Subcutaneous adipose tissue (tissue), 4 donors: ENCODE data around the gene CUL1. TPM values are rescaled to one million over a fixed set of nuclear protein-coding genes. Genes with fewer than 3 reads are reported as not detected.

Experiments
- total RNA-seq, 4 donors: library from RNA; depleted of rRNA; stranded (reverse); fragments of >200 nt; gene quantifications; one replicate each; pipeline ENCODE4 v1.1.0, GENCODE V29; 2016
- TF ChIP-seq, protein P1 (sequence below): fragments of 450-650 bp; IDR thresholded peaks from one replicate; pipeline ENCODE4 v1.5.1; 2016; ENCODE audit warnings: low read depth, mild to moderate bottlenecking, control low read depth, antibody characterized with exemption, moderate library complexity

CUL1 gene
- total RNA-seq, 4 donors from 2014 or later: 54.1 to 66.4 (median 57.5) TPM

DNA sequence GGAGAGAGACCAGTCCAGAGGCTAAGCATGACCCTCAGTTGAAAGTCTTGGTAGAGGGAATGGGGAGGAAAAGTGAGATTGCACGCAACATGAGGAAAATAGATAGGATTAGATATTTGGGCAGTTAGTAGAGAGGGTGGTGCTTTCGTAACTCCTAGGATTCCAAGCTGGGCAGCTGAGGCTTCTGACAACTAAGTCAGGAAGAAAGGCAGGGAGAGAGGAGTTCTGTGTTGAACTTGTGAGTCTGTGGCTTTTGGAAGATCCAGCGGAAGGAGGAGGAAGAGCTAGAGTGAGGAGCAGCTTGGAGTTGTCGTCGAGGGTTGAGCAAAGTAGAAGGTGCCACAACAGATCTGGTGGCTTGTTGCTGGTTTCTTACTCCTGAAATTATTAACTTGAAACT is 21.8 kb downstream of the CUL1 start:
- TF ChIP-seq, protein P1, sequence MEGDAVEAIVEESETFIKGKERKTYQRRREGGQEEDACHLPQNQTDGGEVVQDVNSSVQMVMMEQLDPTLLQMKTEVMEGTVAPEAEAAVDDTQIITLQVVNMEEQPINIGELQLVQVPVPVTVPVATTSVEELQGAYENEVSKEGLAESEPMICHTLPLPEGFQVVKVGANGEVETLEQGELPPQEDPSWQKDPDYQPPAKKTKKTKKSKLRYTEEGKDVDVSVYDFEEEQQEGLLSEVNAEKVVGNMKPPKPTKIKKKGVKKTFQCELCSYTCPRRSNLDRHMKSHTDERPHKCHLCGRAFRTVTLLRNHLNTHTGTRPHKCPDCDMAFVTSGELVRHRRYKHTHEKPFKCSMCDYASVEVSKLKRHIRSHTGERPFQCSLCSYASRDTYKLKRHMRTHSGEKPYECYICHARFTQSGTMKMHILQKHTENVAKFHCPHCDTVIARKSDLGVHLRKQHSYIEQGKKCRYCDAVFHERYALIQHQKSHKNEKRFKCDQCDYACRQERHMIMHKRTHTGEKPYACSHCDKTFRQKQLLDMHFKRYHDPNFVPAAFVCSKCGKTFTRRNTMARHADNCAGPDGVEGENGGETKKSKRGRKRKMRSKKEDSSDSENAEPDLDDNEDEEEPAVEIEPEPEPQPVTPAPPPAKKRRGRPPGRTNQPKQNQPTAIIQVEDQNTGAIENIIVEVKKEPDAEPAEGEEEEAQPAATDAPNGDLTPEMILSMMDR: no peak

DNA sequence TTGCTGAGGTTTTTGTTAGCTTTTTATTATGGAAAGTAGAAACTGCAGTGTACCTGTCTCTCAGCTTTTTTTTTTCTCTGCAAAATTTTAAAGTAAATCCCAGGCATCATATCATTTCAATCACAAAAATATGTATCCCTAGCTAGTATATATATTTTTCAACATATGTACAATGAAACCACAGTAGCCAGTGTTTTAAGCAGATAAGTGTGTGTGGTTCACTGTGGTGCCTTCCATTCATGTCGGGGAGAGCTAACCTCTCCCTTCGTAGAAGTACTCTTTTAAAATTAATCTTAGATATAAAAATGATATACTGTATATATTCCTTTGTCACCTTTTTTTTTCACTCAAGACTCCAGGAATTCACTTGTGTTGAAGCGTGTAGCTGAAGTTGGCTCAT is 22.7 kb downstream of the CUL1 start:
- TF ChIP-seq, protein P1: no peak

DNA sequence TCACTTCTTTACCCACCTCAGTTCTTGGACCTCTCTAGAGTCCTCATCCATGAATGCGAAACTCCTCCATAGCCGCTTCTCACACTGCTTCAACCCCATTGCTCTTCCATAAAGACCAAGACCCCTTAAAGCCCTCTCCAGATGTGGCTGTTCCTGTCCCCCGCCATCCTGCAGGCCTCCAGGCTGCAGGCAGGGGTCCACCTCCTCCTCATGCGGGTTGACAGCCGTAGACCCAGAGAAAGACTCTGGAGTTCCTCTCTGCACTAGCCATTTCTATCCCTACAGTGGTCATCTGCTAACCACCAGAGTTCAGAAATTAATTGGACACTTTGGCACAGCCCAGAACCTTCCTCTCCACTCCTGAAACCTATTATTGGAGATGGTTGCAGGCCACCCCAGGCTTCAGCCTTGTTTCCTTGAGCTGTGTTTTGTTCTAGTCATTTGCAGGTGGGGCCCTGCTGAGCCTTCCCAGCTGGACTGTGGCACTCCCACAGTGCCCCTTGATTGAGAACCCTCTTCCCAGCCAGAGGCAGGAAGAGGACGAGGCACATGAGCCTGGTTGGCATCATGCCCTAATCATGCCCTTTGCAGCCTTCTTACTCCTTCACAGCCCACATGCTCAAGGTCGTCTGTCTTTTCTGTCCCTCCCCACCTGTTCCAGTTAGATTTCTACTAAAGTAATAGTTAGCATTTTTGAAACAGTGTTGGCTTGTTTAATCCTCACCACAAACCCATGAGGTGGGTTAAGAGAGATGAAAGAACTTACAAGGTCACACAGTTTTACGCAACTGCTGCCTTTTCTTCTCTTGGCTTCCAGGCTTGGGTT is 23.9 kb downstream of the CUL1 start:
- TF ChIP-seq, protein P1: no peak

DNA sequence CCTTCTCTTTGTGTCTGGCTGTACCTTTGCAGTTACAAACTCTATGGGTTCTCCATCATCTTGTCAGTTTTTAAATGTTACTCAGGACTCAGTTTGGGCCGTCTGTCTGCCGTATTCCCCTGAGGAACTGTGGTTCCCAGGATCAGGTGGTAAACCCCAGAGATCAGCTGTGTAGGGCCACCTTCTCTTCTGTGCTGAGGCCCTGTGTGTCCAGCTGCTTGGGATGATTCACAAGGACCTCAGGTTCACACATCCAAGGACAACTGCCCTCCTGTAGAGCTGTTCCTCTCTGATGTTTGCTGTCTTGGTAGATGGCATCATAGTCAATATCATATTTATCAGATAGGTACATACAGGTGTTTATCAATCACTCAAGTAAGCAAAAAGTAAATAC is 24.5 kb downstream of the CUL1 start:
- TF ChIP-seq, protein P1: no peak

DNA sequence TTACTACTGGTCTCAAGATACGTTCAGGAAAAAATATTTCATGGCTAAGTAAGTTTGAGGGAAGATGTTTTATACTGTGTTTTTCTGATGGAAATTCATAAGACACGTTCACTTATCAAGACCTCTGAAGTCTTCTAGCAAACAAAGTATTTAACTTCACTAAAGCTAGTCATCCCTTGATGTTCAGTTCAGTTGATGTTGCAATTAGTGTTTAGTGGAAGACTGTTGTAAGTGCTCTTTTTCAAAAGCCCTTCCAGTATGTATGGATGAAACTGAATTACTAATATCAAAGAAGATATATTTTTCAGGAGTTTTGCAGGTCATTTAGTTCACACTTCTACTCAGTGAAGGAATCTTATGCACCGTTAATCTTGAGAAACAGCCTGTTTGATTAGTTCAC is 25.1 kb downstream of the CUL1 start:
- TF ChIP-seq, protein P1: no peak

DNA sequence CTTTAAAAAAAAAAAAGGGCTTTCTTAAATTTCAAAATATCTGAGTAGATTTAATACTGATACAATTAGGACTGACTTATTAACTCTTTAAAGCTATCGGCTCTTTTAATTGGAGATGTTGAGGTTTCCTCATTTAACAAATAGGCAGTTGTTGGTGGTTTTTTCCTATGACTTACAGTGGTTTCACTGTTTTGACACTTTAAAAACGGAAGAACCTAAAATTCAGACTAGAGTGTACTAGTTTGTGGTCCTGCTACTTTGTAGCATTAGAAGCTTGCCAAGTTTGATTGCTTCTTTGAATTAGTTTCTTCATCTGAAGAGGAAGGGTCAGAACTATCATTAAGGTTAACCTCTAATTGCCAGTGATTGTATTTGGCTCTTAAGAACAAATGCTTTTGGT is 27.7 kb downstream of the CUL1 start:
- TF ChIP-seq, protein P1: no peak

DNA sequence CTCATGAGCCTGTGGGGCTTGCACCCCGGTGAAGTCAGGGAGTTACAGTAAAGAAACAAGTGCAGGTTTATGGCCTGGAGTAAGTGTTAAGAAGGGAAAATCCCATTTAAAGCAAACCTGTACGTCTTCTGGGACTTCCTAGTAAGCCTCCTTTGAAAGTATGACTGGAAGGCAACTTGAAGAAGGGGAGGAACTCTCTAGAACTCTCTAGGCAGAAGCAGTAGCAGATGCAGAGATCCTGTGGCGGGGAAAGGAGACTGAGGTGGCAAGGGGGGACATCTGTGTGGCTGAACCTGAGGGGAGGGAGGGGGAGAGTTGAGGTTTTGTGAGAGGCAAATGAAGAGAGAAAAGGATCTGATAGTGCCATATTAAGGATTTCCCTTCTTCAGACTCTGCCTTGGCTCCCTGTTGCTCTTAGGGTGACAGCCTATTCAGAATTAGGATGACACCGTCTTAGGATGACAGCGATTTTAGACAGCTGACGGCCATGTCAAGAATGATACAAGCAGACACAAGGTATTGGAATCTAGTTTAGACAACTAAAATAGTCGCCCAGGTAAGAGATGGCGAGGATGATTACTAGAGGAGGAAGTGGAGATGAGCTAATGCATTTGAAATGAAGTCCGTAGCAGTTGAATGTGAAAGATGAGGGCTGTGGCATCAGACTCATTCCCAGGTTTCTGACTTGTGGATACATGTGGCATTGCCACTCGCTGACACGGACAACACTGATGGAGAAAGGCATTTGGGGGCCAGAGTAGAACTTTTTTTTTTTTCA is 29.0 kb downstream of the CUL1 start:
- TF ChIP-seq, protein P1: no peak
